ENCODE measurements around the gene FPGS. TPM values are rescaled to one million over a fixed set of nuclear protein-coding genes. Genes with fewer than 3 reads are reported as not detected.
"Not testable (repeated sequence)": the region's sequence is repeated elsewhere in the genome, so short reads cannot be mapped to it uniquely, and the experiment has no call there.

Gene FPGS
- polyA plus RNA-seq, 3 donors: 35.6 to 42.0 (median 39.4) TPM

DNA sequence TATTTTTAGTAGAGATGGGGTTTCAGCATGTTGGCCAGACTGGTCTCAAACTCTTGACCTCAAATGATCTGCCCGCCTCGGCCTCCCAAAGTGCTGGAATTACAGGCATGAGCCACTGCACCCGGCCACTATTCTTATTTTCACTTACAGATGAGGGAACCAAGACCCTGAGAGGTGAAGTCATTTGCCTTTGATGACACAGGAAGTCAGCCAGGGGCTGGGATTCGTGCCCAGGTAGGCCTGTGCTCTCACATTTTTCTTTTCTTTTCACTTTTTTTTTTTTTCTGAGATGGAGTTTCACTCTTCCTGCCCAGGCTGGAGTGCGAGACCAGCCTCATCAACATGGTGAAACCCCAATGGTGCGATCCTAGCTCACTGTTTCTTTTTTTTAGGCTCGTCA is 29.6 kb downstream of the FPGS start:
- DNase-seq (ENCODE audit: low read depth in 3 of 3, low spot score in 2 of 3): no peak

DNA sequence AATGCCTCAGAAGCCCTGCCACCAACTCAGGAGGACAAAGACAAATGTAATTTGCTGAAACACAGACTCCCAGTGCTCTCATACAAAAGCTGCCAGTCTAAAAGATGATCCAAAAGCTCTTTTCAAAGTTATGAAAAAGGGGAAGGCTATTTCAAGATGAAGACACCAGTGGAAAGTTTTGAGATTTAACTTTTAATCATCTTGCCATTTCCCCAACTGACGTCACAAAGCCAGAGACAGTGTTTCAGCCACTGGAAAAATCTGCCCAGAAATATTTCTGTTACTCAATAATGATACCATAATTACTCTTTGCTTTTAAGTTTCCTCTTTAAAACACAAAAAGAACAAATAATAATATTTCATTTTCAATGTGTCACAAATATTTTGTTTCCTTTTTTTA is 30.9 kb downstream of the FPGS start:
- no peak for DNase-seq (ENCODE audit: low read depth in 3 of 3, low spot score in 2 of 3)

GRCh38 chr9:127835991-127836516 is 33.4 kb downstream of the FPGS start:
- DNase-seq (ENCODE audit: low read depth in 3 of 3, low spot score in 2 of 3): no peak

- not testable (repeated sequence) for DNase-seq (ENCODE audit: low read depth in 3 of 3, low spot score in 2 of 3)
These were observed 33.9 kb downstream of the FPGS start for GRCh38 chr9:127836561-127836960.

DNA sequence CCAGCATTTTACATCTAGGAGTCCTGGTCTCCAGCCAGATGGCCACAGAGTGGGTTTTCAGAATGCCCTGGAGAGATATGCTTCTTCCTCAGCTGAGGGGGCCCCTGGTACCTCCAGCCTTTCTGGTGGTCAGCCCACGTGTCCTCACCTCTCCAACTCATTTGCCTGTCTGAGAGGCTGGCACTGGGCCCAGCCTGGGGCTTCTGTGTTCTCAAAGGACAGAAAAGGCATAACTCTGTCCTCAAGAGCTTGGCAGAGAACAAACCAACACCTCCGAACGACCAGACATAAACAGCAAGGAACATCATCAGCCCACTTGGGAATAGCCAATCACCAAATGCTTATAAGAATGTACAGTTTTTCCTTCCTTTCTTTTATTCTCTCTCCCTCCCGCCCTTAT is 34.7 kb downstream of the FPGS start:
- no peak for DNase-seq (ENCODE audit: low read depth in 3 of 3, low spot score in 2 of 3)

GRCh38 chr9:127838375-127839078 is 35.8 kb downstream of the FPGS start:
- no peak for DNase-seq (ENCODE audit: low read depth in 3 of 3, low spot score in 2 of 3)

- no peak for DNase-seq (ENCODE audit: low read depth in 3 of 3, low spot score in 2 of 3)
These were observed 38.6 kb downstream of the FPGS start for GRCh38 chr9:127841087-127841835.

DNA sequence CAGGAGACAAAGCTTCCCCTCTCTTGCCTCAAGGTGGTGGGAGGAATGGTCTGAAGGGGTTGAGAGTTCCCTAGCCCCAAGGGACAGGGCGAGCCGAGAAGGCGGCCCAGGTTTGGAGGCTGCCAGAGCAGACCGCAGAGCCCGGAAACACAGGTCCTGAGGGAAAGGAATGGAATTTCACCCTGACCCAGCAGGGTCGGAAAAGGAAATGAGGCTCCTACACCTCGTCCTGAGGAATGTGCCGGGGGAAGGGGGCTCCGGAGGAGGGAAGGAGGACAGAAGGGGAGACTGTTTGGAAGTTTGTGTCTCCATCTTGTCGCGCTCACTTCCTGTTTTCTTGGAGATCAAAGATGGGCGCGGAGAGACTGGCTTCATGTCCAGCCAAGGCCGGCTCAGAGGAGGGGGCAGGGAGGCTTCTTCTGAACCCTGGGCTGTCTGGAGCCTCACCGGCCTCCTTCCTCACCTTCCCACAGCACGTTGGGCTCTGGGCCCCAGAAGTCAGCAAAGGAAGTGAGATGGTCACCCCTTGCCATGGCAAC is 42.2 kb downstream of the FPGS start:
- DNase-seq (ENCODE audit: low read depth in 3 of 3, low spot score in 2 of 3): no peak

- not testable (repeated sequence) for DNase-seq (ENCODE audit: low read depth in 3 of 3, low spot score in 2 of 3)
These were observed 42.9 kb downstream of the FPGS start for GRCh38 chr9:127845619-127846018.

DNA sequence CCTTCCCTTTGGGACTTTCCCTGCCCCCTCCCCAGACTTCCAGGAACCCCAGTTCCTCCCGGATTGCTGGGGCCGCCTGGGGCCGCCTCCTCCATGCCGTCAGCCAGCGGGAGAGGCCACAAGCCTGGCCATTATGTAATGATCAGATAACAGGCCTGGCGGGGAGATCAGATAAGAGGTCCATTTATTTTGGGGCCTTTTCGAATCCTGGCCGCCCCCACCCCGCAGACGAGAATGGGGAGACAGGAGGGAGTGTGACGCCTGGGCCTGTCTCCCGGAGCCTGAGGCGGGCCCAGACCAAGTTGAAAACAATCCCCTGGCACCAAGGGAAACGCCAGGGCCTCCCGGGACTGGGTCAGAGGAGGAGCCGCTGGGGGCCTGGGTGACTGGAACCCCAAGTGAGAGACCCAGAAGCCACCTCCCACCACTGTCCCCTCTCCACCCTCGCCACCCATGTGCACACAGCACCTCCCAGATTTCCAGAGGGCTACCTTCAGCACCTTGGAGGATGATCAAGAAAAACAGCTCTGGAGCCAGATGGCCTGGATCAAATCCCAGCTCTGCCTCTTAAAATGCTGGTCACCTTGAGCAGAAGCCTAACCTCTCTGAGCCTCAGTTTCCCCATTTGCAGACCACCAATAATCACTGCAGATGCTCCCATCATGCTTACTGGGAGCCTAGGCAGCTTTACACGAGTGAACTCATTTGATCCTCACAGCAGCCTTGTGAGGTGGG is 43.9 kb downstream of the FPGS start:
- DNase-seq (ENCODE audit: low read depth in 3 of 3, low spot score in 2 of 3): no peak

- no peak for DNase-seq (ENCODE audit: low read depth in 3 of 3, low spot score in 2 of 3)
These were observed 44.5 kb downstream of the FPGS start for GRCh38 chr9:127847178-127847510.

- DNase-seq (ENCODE audit: low read depth in 3 of 3, low spot score in 2 of 3): no peak
These were observed 45.4 kb downstream of the FPGS start for GRCh38 chr9:127847833-127848755.

DNA sequence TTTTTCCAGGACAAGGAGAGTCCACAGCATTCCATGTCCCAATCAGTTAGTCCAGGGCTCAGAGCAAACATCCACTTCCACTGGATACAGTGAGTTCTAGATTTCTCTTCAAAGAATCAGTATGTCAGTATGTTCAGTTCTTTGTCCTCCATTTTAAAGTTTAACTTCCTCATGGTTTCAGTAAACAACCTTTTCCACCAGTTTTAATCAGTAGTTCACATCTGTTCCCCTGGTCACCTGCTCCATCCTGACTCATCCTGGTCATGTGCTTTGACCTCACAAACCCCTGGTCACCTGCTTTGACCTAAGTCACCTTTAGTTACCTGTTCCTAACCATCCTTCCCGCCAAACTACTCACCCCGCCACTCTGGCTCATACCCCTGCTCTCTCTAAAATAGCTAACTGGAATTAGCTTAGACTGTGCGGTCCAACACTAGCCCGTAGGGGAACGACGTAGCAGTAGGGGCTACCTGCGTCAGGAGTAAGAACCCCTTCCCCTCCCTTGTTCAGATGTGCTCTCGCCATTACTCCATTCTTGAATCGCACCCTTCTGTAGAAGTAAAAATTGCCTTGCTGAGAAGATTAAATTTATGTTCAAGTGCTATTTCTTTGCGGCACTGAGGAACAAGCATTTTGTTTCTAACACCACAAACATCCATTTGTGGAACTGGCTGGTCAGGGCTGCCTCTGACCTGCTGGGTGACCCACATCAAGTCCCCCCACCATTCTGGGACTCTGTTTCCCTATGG is 46.2 kb downstream of the FPGS start:
- no peak for DNase-seq (ENCODE audit: low read depth in 3 of 3, low spot score in 2 of 3)

- DNase-seq (ENCODE audit: low read depth in 3 of 3, low spot score in 2 of 3): no peak
These were observed 47.7 kb downstream of the FPGS start for GRCh38 chr9:127850286-127850830.

- DNase-seq (ENCODE audit: low read depth in 3 of 3, low spot score in 2 of 3): no peak
These were observed 50.1 kb downstream of the FPGS start for GRCh38 chr9:127852829-127853228.

GRCh38 chr9:127853312-127854183 is 50.9 kb downstream of the FPGS start:
- no peak for DNase-seq (ENCODE audit: low read depth in 3 of 3, low spot score in 2 of 3)

DNA sequence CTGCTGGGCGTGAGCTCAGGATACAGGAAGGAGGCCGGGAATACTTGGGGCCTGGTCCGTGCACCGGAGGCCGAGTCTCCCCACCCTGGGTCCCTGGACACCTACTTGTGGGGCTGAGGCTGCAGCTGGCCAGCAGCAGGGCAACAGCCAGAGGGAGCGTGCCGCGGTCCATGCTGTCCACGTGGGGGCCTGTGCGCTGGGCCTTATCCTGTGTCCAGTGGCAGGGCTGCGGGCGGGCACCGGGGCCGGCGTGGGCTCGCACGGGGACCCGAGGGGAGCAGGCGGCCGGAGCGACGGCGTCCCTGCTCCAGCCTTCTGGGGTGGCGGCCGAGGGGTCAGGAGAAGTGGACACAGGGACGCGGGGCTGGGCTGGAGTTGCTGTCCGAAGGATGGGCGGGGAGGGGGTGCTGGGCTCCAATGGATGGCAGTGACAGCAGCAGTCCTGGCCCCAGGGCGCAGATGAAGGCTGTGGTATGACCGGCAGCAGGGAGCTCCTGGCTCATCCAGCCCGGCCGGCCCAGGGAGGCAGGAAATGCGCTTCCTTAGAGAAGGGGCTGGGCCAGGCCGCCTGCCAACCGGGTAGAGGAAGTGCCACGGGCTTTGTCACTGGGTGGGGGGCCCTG is 51.6 kb downstream of the FPGS start, which contains the start of gene ENG:
Gene ENG, minus strand, starts transcription at position 475 of the 623 bp plus-strand sequence. Its CDS starts 303 bp downstream, at position 172.
- no peak for DNase-seq (ENCODE audit: low read depth in 3 of 3, low spot score in 2 of 3)

DNA sequence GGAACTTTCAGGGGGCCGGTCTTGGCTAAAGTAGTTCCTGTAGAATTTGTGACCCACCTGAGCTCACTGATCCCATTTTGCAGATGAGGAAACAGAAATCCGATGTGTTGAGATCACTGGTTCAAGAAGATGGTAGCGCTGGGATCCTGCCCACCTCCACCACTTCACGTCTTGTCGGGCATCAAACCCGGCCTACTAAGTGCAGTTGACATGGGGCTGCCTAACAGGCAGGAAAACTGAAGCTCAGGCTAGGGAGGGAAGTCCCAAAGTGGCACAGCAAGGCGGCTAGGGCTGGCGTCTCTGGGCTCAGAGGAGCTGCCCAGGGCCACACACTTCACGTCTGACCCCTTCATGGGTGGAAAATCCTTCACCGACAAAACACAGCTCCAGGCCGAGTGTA is 52.3 kb downstream of the FPGS start:
- DNase-seq (ENCODE audit: low read depth in 3 of 3, low spot score in 2 of 3): no peak

Data from right renal cortex interstitium (tissue), 3 donors.